Airway epithelial cell (primary cell): ENCODE data around the gene CD59. TPM values are rescaled to one million over a fixed set of nuclear protein-coding genes. Genes with fewer than 3 reads are reported as not detected.

Experiments
- total RNA-seq: library from RNA; depleted of rRNA; stranded (reverse); fragments of >200 nt; gene quantifications from 2 replicates; pipeline ENCODE4 v1.2.3, GENCODE V29; 2015

The CD59 gene
- total RNA-seq = 355 and 407 TPM in 2 replicates

GRCh38 chr11:33736148-33736812 lies at the start of gene CD59:
CD59 (minus strand) TSS chr11:33736423; CDS start chr11:33722445, 13,978 bp downstream.

GRCh38 chr11:33773987-33774735 lies 37.9 kb upstream of the CD59 start, which contains the start of gene FBXO3:
FBXO3 (minus strand) TSS chr11:33774520; CDS start chr11:33774497, 23 bp downstream.

GRCh38 chr11:33700502-33701271 lies 35.5 kb downstream of the CD59 start, which contains the start of gene C11orf91:
C11orf91 (minus strand) TSS chr11:33700826; CDS start chr11:33700740, 86 bp downstream.

Other genes with a start within 250 kb of the CD59 start
- not detected in 2 replicates for gene C11orf91, start 35.6 kb downstream of the CD59 start, total RNA-seq
- 22.5 and 36.8 TPM in 2 replicates for gene FBXO3, start 38.1 kb upstream of the CD59 start, total RNA-seq
- gene LMO2, start 155.7 kb upstream of the CD59 start, total RNA-seq = 1.4 and 2.4 TPM in 2 replicates